Sigmoid colon (tissue), 4 donors: ENCODE results near the gene PTPRD.

Experiments used
- EP300 ChIP-seq, 4 donors: sonication (generic); formaldehyde crosslinking; IDR thresholded peaks; one replicate each; pipeline ENCODE4 v1.6.1; 2017; ENCODE audit warnings: antibody characterized with exemption in 4 of 4
- POLR2A ChIP-seq, 2 donors: fragments of 450-650 bp; IDR thresholded peaks; one replicate each; pipeline ENCODE4 v1.6.1; 2016; ENCODE audit warnings: antibody characterized with exemption in 2 of 2, mild to moderate bottlenecking in 2 of 2, moderate library complexity in 2 of 2
- TF ChIP-seq, protein P1 (sequence below), 4 experiments: fragments of 450-650 bp in 3 of 4; fragments of 200-600 bp in 1 of 4; IDR thresholded peaks; one replicate each; pipeline ENCODE4 v1.5.1; 2016 to 2019; ENCODE audit warnings: antibody characterized with exemption in 4 of 4, mild to moderate bottlenecking in 3 of 4, moderate library complexity in 2 of 4

GRCh38 chr9:8905731-8906130 lies 1707.1 kb downstream of the PTPRD start:
- TF ChIP-seq, protein P1, sequence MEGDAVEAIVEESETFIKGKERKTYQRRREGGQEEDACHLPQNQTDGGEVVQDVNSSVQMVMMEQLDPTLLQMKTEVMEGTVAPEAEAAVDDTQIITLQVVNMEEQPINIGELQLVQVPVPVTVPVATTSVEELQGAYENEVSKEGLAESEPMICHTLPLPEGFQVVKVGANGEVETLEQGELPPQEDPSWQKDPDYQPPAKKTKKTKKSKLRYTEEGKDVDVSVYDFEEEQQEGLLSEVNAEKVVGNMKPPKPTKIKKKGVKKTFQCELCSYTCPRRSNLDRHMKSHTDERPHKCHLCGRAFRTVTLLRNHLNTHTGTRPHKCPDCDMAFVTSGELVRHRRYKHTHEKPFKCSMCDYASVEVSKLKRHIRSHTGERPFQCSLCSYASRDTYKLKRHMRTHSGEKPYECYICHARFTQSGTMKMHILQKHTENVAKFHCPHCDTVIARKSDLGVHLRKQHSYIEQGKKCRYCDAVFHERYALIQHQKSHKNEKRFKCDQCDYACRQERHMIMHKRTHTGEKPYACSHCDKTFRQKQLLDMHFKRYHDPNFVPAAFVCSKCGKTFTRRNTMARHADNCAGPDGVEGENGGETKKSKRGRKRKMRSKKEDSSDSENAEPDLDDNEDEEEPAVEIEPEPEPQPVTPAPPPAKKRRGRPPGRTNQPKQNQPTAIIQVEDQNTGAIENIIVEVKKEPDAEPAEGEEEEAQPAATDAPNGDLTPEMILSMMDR (IDR thresholded peaks at IDR 0.05): no peak
- no peak for TF ChIP-seq POLR2A (IDR thresholded peaks at IDR 0.05)
- TF ChIP-seq EP300 (IDR thresholded peaks at IDR 0.05): no peak
